HUES64 (cell line): Measurements from ENCODE around the gene DOCK2.

Experiments used
- H3K27ac ChIP-seq: 2 replicates; pipeline ENCODE4 v1.7.0; 2013; ENCODE audit warnings: low read depth, low read length, inconsistent platforms
- H3K27me3 ChIP-seq: 2 replicates; pipeline ENCODE4 v1.6.1; 2013; ENCODE audit warnings: mild to moderate bottlenecking, low read length; ENCODE audit not compliant: insufficient read depth
- H3K36me3 ChIP-seq: 2 replicates; pipeline ENCODE4 v1.6.1; 2013; ENCODE audit warnings: mild to moderate bottlenecking, low read length; ENCODE audit not compliant: insufficient read depth
- H3K4me1 ChIP-seq: 2 replicates; pipeline ENCODE4 v1.6.1; 2013; ENCODE audit warnings: mild to moderate bottlenecking, low read length, moderate library complexity; ENCODE audit not compliant: insufficient read depth
- H3K4me3 ChIP-seq: 2 replicates; pipeline ENCODE4 v1.5.1; 2013; ENCODE audit warnings: mild to moderate bottlenecking, low read length, moderate library complexity
- H3K9ac ChIP-seq: 2 replicates; pipeline ENCODE4 v1.6.1; 2013; ENCODE audit warnings: mild to moderate bottlenecking, low read depth, low read length
- H3K9me3 ChIP-seq: 2 replicates; pipeline ENCODE4 v1.6.1; 2013; ENCODE audit warnings: low read depth, low read length; ENCODE audit not compliant: insufficient read depth
- WGBS: fragments of 150-250, 120-280 bp; methylation state at CpG from one replicate; pipeline ENCODE4 v1.1.7; 2013; ENCODE audit warnings: missing lambda C conversion rate; 5-methylcytosine and 5-hydroxymethylcytosine counted together

DOCK2 gene

GRCh38 chr5:169889572-169889971 lies 252.5 kb downstream of the DOCK2 start:
- Histone ChIP-seq H3K27me3 (no peaks in the 10 kb centered on the region), H3K4me1 (no peaks in the 10 kb centered on the region), H3K36me3 (no peaks in the 10 kb centered on the region), H3K9ac (no peak overlapping the region), H3K9me3 (no peaks in the 10 kb centered on the region), H3K27ac (no peak overlapping the region), H3K4me3 (no peak overlapping the region)
- WGBS, result 93% methylated on average over 4 of the region's 4 CpGs

- no peak overlapping the region for H3K9ac ChIP-seq
- no peak overlapping the region for H3K4me3 ChIP-seq
- H3K27me3 ChIP-seq, result no peaks in the 10 kb centered on the region
- H3K4me1 ChIP-seq, result no peaks in the 10 kb centered on the region
- H3K27ac ChIP-seq, result no peak overlapping the region
- no peaks in the 10 kb centered on the region for H3K9me3 ChIP-seq
- no peaks in the 10 kb centered on the region for H3K36me3 ChIP-seq
These were observed 255.9 kb downstream of the DOCK2 start for GRCh38 chr5:169893010-169893409.

- Histone ChIP-seq H3K27me3 (no peaks in the 10 kb centered on the region), H3K36me3 (no peaks in the 10 kb centered on the region), H3K4me1 (no peaks in the 10 kb centered on the region), H3K9ac (no peak overlapping the region), H3K4me3 (no peak overlapping the region), H3K27ac (no peak overlapping the region), H3K9me3 (no peaks in the 10 kb centered on the region)
- 100% methylated on average over 2 of the region's 2 CpGs for WGBS
These were observed 256.5 kb downstream of the DOCK2 start for GRCh38 chr5:169893571-169893970.

GRCh38 chr5:169895926-169896325 lies 258.9 kb downstream of the DOCK2 start:
- Histone ChIP-seq H3K27me3 (no peaks in the 10 kb centered on the region), H3K4me1 (no peaks in the 10 kb centered on the region), H3K9me3 (no peaks in the 10 kb centered on the region), H3K9ac (no peak overlapping the region), H3K27ac (no peak overlapping the region), H3K4me3 (no peak overlapping the region), H3K36me3 (no peaks in the 10 kb centered on the region)
- WGBS, result 87% methylated on average over 7 of the region's 7 CpGs

GRCh38 chr5:169897481-169897880 lies 260.4 kb downstream of the DOCK2 start:
- WGBS, result 89% methylated on average over 4 of the region's 4 CpGs
- H3K27ac ChIP-seq, result no peak overlapping the region
- no peaks in the 10 kb centered on the region for H3K9me3 ChIP-seq
- H3K4me3 ChIP-seq, result no peak overlapping the region
- no peaks in the 10 kb centered on the region for H3K36me3 ChIP-seq
- no peaks in the 10 kb centered on the region for H3K27me3 ChIP-seq
- H3K9ac ChIP-seq, result no peak overlapping the region
- no peaks in the 10 kb centered on the region for H3K4me1 ChIP-seq

GRCh38 chr5:169901896-169902295 lies 264.8 kb downstream of the DOCK2 start:
- peaks cover 1% of the 10 kb centered on the region; the same call in 1 of the 2 replicates for H3K4me1 ChIP-seq
- no peaks in the 10 kb centered on the region for H3K9me3 ChIP-seq
- WGBS, result 90% methylated on average over 2 of the region's 2 CpGs
- H3K36me3 ChIP-seq, result no peaks in the 10 kb centered on the region
- no peaks in the 10 kb centered on the region for H3K27me3 ChIP-seq
- H3K27ac ChIP-seq, result no peak overlapping the region
- no peak overlapping the region for H3K4me3 ChIP-seq
- H3K9ac ChIP-seq, result no peak overlapping the region

- no peaks in the 10 kb centered on the region for H3K27me3 ChIP-seq
- H3K27ac ChIP-seq, result no peak overlapping the region
- peaks cover 7% of the 10 kb centered on the region; the same call in 1 of the 2 replicates for H3K4me1 ChIP-seq
- H3K36me3 ChIP-seq, result no peaks in the 10 kb centered on the region
- H3K4me3 ChIP-seq, result no peak overlapping the region
- WGBS, result 97% methylated on average over 1 of the region's 2 CpGs
- no peaks in the 10 kb centered on the region for H3K9me3 ChIP-seq
- H3K9ac ChIP-seq, result no peak overlapping the region
These were observed 267.0 kb downstream of the DOCK2 start for GRCh38 chr5:169904059-169904458.

GRCh38 chr5:169904508-169904907 lies 267.4 kb downstream of the DOCK2 start:
- 79% methylated on average over 5 of the region's 5 CpGs for WGBS
- no peak overlapping the region for H3K9ac ChIP-seq
- no peak overlapping the region for H3K27ac ChIP-seq
- no peaks in the 10 kb centered on the region; the same call in 1 of the 2 replicates for H3K27me3 ChIP-seq
- no peaks in the 10 kb centered on the region for H3K9me3 ChIP-seq
- peaks cover 7% of the 10 kb centered on the region; the same call in 1 of the 2 replicates for H3K4me1 ChIP-seq
- H3K36me3 ChIP-seq, result no peaks in the 10 kb centered on the region
- H3K4me3 ChIP-seq, result no peak overlapping the region

GRCh38 chr5:169905017-169905416 lies 267.9 kb downstream of the DOCK2 start:
- Histone ChIP-seq H3K4me3 (no peak overlapping the region), H3K27me3 (no peaks in the 10 kb centered on the region; the same call in 1 of the 2 replicates), H3K4me1 (peaks cover 7% of the 10 kb centered on the region; the same call in 1 of the 2 replicates), H3K36me3 (no peaks in the 10 kb centered on the region), H3K9ac (no peak overlapping the region), H3K9me3 (no peaks in the 10 kb centered on the region), H3K27ac (no peak overlapping the region)
- 89% methylated on average over 1 of the region's 1 CpG for WGBS

- H3K9ac ChIP-seq, result no peak overlapping the region
- no peaks in the 10 kb centered on the region; the same call in 1 of the 2 replicates for H3K27me3 ChIP-seq
- H3K4me3 ChIP-seq, result no peak overlapping the region
- H3K4me1 ChIP-seq, result peaks cover 7% of the 10 kb centered on the region; the same call in 1 of the 2 replicates
- WGBS, result 79% methylated on average over 8 of the region's 8 CpGs
- no peak overlapping the region for H3K27ac ChIP-seq
- H3K36me3 ChIP-seq, result no peaks in the 10 kb centered on the region
- H3K9me3 ChIP-seq, result no peaks in the 10 kb centered on the region
These were observed 269.9 kb downstream of the DOCK2 start for GRCh38 chr5:169906745-169907649.

- 91% methylated on average over 1 of the region's 1 CpG for WGBS
- no peaks in the 10 kb centered on the region for H3K9me3 ChIP-seq
- H3K36me3 ChIP-seq, result no peaks in the 10 kb centered on the region
- no peak overlapping the region for H3K9ac ChIP-seq
- no peaks in the 10 kb centered on the region; the same call in 1 of the 2 replicates for H3K27me3 ChIP-seq
- peaks cover 7% of the 10 kb centered on the region; the same call in 1 of the 2 replicates for H3K4me1 ChIP-seq
- H3K4me3 ChIP-seq, result no peak overlapping the region
- H3K27ac ChIP-seq, result no peak overlapping the region
These were observed 271.8 kb downstream of the DOCK2 start for GRCh38 chr5:169908864-169909263.
